ENCODE data around the gene KRTAP10-7.
"Not testable (repeated sequence)": the region's sequence is repeated elsewhere in the genome, so short reads cannot be mapped to it uniquely, and the experiment has no call there.

- not testable (repeated sequence) for TF ChIP-seq CTCF (conservative IDR thresholded peaks at IDR 0.05; ENCODE audit: low read length); EZH2phosphoT487 (IDR thresholded peaks at IDR 0.05; ENCODE audit: borderline replicate concordance, low read depth, low read length)
Observed at GRCh38 chr21:44580231-44580821, 20.1 kb upstream of the KRTAP10-7 start, which contains the start of gene KRTAP10-5.
